A549 (cell line): ENCODE measurements around the gene OLIG3. TPM values are rescaled to one million over a fixed set of nuclear protein-coding genes. Genes with fewer than 3 reads are reported as not detected.

ENCODE experiments used
- ATAC-seq, 2 experiments: fragments of 200-7000 bp in 1 of 2; fragments of >200 bp in 1 of 2; cut with Nextera tagmentation in 1 of 2; cut with Tn5 transposase in 1 of 2; 3 replicates each; pipeline versions ENCODE4 v1.8.0 to v1.9.1; 2018 to 2020; ENCODE audit warnings: mild to moderate bottlenecking in 1 of 2, moderate library complexity in 1 of 2
- CTCF ChIA-PET: fragments of 300-600 bp; sonication (Branson Sonifier 250); formaldehyde crosslinking; extraction: SDS; loops from one replicate; lab custom pipeline; 2021; ENCODE audit warnings: antibody characterized with exemption, inconsistent platforms; lab: Yijun Ruan, JAX
- POLR2A ChIA-PET: fragments of 350-600 bp; formaldehyde crosslinking; extraction: SDS; loops from one replicate; lab custom pipeline; 2021; ENCODE audit warnings: antibody characterized with exemption, inconsistent platforms; lab: Yijun Ruan, JAX
- DNase-seq, 2 experiments: peaks; one replicate each; pipeline versions ENCODE4 v3.0.0 to v3.0.0-alpha.2; 2011 to 2016; ENCODE audit warnings: low read depth in 1 of 2, low spot score in 1 of 2
- FAIRE-seq: peaks from 2 replicates; lab custom pipeline; 2011; peaks lifted over from hg19 to GRCh38; lab: Jason Lieb, UNC
- H3K27ac ChIP-seq, 2 experiments: fragments of >200 bp; sonication (Bioruptor Twin); formaldehyde crosslinking; 3 replicates each; pipeline ENCODE4 v1.5.1; 2016 to 2017
- H3K4me1 ChIP-seq: fragments of >200 bp; sonication (Bioruptor Twin); formaldehyde crosslinking; 3 replicates; pipeline ENCODE4 v1.6.1; 2016
- H3K4me2 ChIP-seq: fragments of >200 bp; sonication (Bioruptor Twin); formaldehyde crosslinking; 3 replicates; pipeline ENCODE4 v1.6.1; 2016
- H3K4me3 ChIP-seq: fragments of >200 bp; sonication (Bioruptor Twin); formaldehyde crosslinking; 3 replicates; pipeline ENCODE4 v1.5.1; 2016
- H3K9me3 ChIP-seq: fragments of >200 bp; sonication (Bioruptor Twin); formaldehyde crosslinking; 3 replicates; pipeline ENCODE4 v1.6.1; 2016
- BHLHE40 ChIP-seq: IDR thresholded peaks from 2 replicates; pipeline ENCODE4 v1.6.1; 2012; ENCODE audit warnings: low read depth, low read length, inconsistent platforms
- CHD2 ChIP-seq: fragments of 150-350 bp; IDR thresholded peaks from 2 replicates; pipeline ENCODE4 v1.6.1; 2014; ENCODE audit warnings: low read length; ENCODE audit not compliant: partially characterized antibody
- CHD4 ChIP-seq: fragments of 200-600 bp; sonication (generic); IDR thresholded peaks from 2 replicates; pipeline ENCODE4 v1.6.1; 2016; ENCODE audit warnings: antibody characterized with exemption, mild to moderate bottlenecking, borderline replicate concordance
- EP300 ChIP-seq, 2 experiments: fragments of >200 bp; sonication (Bioruptor Twin); formaldehyde crosslinking; IDR thresholded peaks; 2 replicates in 1 of 2; 3 replicates in 1 of 2; pipeline ENCODE4 v1.6.1; 2016 to 2017
- HDAC2 ChIP-seq: fragments of 200-600 bp; sonication (generic); IDR thresholded peaks from 2 replicates; pipeline ENCODE4 v1.6.1; 2016
- HOXA7 ChIP-seq: fragments of 250-450 bp; sonication (Bioruptor Pico); IDR thresholded peaks from 2 replicates; pipeline ENCODE4 v1.5.0; 2020; ENCODE audit warnings: mild to moderate bottlenecking, moderate library complexity
- JUN ChIP-seq, 2 experiments: fragments of >200 bp; sonication (Bioruptor Twin); formaldehyde crosslinking; IDR thresholded peaks; 2 replicates in 1 of 2; 3 replicates in 1 of 2; pipeline ENCODE4 v1.6.1; 2016 to 2017
- MAFK ChIP-seq: fragments of 450-650 bp; IDR thresholded peaks from 2 replicates; pipeline ENCODE4 v1.6.1; 2014; ENCODE audit not compliant: partially characterized antibody
- MAZ ChIP-seq: fragments of 150-350 bp; IDR thresholded peaks from 2 replicates; pipeline ENCODE4 v1.6.1; 2014; ENCODE audit warnings: antibody characterized with exemption, low read depth, low read length, borderline replicate concordance
- PHF8 ChIP-seq: fragments of 200-600 bp; sonication (generic); IDR thresholded peaks from 2 replicates; pipeline ENCODE4 v1.6.1; 2016; ENCODE audit warnings: low read depth, mild to moderate bottlenecking, antibody characterized with exemption, moderate library complexity, borderline replicate concordance
- POLR2AphosphoS2 ChIP-seq: conservative IDR thresholded peaks from 2 replicates; pipeline ENCODE4 v1.6.1; 2012; ENCODE audit warnings: low read length, improper control_type of control experiment, inconsistent platforms
- RFX5 ChIP-seq: fragments of 450-650 bp; IDR thresholded peaks from 2 replicates; pipeline ENCODE4 v1.7.1; 2014; ENCODE audit warnings: antibody characterized with exemption, mild to moderate bottlenecking, moderate library complexity
- ZC3H11A ChIP-seq: fragments of 450-650 bp; IDR thresholded peaks from 2 replicates; pipeline ENCODE4 v1.6.1; 2014; ENCODE audit warnings: antibody characterized with exemption, mild to moderate bottlenecking
- ZSCAN20 ChIP-seq: fragments of 250-450 bp; sonication (Bioruptor Pico); IDR thresholded peaks from 2 replicates; pipeline ENCODE4 v1.8.0; 2022; ENCODE audit warnings: mild to moderate bottlenecking, moderate library complexity
- WGBS: methylation state at CpG from one replicate; pipeline ENCODE4 v1.1.6; 2017; ENCODE audit errors: missing lambda C conversion rate; 5-methylcytosine and 5-hydroxymethylcytosine counted together
- polyA plus RNA-seq, 4 experiments: library from polyadenylated mRNA; depleted of rRNA in 3 of 4; stranded (reverse); fragments of >200 nt; fragmentation: RNase III in 1 of 4; extraction: RNeasy Plus Mini Kit Qiagen cat#74134 plus additional on column Dnase treatment in 1 of 4; gene quantifications; 2 replicates in 3 of 4; 3 replicates in 1 of 4; pipeline ENCODE4 v1.2.3, GENCODE V29; 2011 to 2017
- TF ChIP-seq, protein P1 (sequence below): fragments of 250-450 bp; sonication (Bioruptor Pico); IDR thresholded peaks from 2 replicates; pipeline ENCODE4 v1.5.0; 2020; ENCODE audit warnings: low read depth, mild to moderate bottlenecking, moderate library complexity
- TF ChIP-seq, protein P2 (sequence below): IDR thresholded peaks from 2 replicates; pipeline ENCODE4 v1.6.1; 2012; ENCODE audit warnings: low read depth, borderline replicate concordance
- TF ChIP-seq, protein P3 (sequence below): IDR thresholded peaks from 2 replicates; pipeline ENCODE4 v1.6.1; 2012
- TF ChIP-seq, protein P4 (sequence below): fragments of 250-450 bp; sonication (Bioruptor Pico); IDR thresholded peaks from 2 replicates; pipeline ENCODE4 v1.5.0; 2021; ENCODE audit warnings: mild to moderate bottlenecking, moderate library complexity, borderline replicate concordance

Gene OLIG3
- polyA plus RNA-seq, 2 of the 4 experiments (the other 2 are of a cell fraction), result not detected

DNA sequence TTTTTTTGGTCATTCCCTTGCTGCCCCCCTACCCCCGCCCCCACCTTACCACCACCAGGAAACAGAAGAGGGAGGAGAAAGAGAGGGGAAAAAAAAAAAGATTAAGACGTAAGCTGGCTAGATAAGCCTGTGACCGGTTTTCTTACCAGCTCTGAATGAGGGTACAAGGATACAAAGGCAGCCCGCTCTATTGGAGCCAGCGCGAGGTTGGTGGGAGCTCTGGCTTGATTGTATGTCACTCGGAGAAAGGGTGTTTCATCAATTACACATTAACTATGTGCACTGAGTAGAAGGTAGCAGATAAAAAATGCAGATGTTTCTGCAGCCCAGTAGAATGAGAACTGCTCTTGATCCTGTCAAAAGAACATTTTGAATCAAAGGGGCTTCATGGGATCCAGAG lies 28.6 kb upstream of the OLIG3 start:
- WGBS, result 60% methylated on average over 7 of the region's 7 CpGs

DNA sequence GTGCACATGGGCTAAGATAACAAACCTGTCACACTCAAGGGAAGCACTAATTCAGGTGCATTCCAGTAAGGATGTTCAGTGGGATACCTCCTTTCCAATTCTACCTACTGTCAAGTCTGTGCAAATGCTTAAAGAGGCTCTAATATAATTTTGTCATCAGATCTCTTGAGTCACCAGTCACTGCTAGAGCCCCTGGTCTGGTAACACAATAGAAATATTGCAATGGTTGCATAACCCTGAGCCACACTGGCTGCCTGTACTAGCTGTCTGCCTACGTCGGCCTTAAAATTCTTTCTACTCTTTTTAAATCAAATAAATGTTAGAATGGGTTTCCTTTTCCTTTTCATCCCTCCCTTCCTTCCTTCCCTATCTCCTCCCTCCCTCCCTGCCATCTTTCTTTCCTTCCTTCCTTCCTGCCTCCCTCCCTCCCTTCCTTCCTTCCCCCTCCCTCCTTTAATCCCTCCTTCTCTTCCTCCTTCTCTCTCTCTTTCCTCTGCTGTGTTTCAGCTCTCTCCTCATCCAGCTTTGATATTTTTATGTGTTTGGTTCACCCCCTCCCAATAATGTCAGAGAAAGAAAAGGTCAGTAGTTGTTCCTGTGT lies 28.1 kb upstream of the OLIG3 start:
- Histone ChIP-seq H3K4me3 (no peak overlapping the region), H3K9me3 (no peaks in the 10 kb centered on the region), H3K4me1 (no peaks in the 10 kb centered on the region), H3K4me2 (no peak overlapping the region), H3K27ac (no peak overlapping the region)
- ATAC-seq (no peak), DNase-seq (no peak), FAIRE-seq (no peak)
- ChIA-PET POLR2A (no interaction called here), CTCF (no interaction called here)
- WGBS, result 33% methylated on average over 2 of the region's 2 CpGs
- no peak for TF ChIP-seq ZSCAN20 (CRISPR knock-in tag)
- TF ChIP-seq BHLHE40, result no peak
- TF ChIP-seq, protein P1, sequence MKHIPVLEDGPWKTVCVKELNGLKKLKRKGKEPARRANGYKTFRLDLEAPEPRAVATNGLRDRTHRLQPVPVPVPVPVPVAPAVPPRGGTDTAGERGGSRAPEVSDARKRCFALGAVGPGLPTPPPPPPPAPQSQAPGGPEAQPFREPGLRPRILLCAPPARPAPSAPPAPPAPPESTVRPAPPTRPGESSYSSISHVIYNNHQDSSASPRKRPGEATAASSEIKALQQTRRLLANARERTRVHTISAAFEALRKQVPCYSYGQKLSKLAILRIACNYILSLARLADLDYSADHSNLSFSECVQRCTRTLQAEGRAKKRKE (CRISPR knock-in tag), result no peak
- no peak for TF ChIP-seq EP300 (IDR thresholded peaks at IDR 0.05)
- TF ChIP-seq CHD4, result no peak
- no peak for TF ChIP-seq POLR2AphosphoS2
- no peak for TF ChIP-seq RFX5
- TF ChIP-seq, protein P2, sequence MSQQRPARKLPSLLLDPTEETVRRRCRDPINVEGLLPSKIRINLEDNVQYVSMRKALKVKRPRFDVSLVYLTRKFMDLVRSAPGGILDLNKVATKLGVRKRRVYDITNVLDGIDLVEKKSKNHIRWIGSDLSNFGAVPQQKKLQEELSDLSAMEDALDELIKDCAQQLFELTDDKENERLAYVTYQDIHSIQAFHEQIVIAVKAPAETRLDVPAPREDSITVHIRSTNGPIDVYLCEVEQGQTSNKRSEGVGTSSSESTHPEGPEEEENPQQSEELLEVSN, result no peak

More for the DNA sequence above, 28.6 kb upstream of the OLIG3 start:
- H3K4me1 ChIP-seq, result no peaks in the 10 kb centered on the region
- H3K4me2 ChIP-seq, result no peak overlapping the region
- ChIA-PET POLR2A (no interaction called here), CTCF (no interaction called here)
- H3K27ac ChIP-seq, result no peak overlapping the region
- H3K9me3 ChIP-seq, result no peaks in the 10 kb centered on the region
- no peak for FAIRE-seq
- H3K4me3 ChIP-seq, result no peak overlapping the region
- no peak for TF ChIP-seq CHD2
- TF ChIP-seq HOXA7 (CRISPR knock-in tag), result no peak
- TF ChIP-seq, protein P3, sequence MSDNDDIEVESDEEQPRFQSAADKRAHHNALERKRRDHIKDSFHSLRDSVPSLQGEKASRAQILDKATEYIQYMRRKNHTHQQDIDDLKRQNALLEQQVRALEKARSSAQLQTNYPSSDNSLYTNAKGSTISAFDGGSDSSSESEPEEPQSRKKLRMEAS, result no peak
- no peak for TF ChIP-seq PHF8
- TF ChIP-seq, protein P4, sequence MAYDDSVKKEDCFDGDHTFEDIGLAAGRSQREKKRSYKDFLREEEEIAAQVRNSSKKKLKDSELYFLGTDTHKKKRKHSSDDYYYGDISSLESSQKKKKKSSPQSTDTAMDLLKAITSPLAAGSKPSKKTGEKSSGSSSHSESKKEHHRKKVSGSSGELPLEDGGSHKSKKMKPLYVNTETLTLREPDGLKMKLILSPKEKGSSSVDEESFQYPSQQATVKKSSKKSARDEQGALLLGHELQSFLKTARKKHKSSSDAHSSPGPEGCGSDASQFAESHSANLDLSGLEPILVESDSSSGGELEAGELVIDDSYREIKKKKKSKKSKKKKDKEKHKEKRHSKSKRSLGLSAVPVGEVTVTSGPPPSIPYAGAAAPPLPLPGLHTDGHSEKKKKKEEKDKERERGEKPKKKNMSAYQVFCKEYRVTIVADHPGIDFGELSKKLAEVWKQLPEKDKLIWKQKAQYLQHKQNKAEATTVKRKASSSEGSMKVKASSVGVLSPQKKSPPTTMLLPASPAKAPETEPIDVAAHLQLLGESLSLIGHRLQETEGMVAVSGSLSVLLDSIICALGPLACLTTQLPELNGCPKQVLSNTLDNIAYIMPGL (CRISPR knock-in tag), result no peak
- DNase-seq, result no peak
- ATAC-seq, result no peak

DNA sequence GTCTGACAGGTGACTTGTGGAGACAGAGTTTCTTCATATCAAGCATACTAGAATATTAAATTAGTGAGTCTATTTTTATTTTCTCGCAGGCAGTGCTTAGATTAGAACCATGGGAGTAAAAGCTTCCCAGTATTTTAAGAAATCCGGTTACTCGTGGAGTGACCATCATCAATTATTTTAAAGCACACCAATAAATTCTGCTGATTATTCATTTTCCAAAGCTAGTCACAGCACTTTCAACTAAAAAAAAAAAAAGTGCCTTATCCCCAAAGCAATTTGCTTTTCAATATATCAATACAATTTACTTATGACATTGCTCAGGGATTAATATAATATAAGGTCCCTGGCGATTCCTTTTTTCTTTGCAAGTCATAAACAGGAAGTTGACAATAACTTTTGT lies 26.3 kb upstream of the OLIG3 start:
- ATAC-seq (no peak), DNase-seq (no peak), FAIRE-seq (no peak)
- Histone ChIP-seq H3K4me3 (no peak overlapping the region), H3K27ac (no peak overlapping the region), H3K4me1 (no peaks in the 10 kb centered on the region), H3K4me2 (no peak overlapping the region), H3K9me3 (no peaks in the 10 kb centered on the region)
- 70% methylated on average over 4 of the region's 4 CpGs for WGBS
- TF ChIP-seq MAZ, result no peak
- no peak for TF ChIP-seq RFX5
- TF ChIP-seq ZC3H11A, result no peak
- TF ChIP-seq MAFK, result peak; percentile 61
- no peak for TF ChIP-seq JUN (IDR thresholded peaks at IDR 0.05)
- TF ChIP-seq HDAC2, result no peak
- CTCF ChIA-PET, result interaction anchor here (1.1 kb wide), 1 partner anchor 11 kb away, joined by 4 read pairs; no protein-coding TSS in a partner anchor
- POLR2A ChIA-PET, result no interaction called here
